ENCODE measurements around the gene SLC14A1.

DNA sequence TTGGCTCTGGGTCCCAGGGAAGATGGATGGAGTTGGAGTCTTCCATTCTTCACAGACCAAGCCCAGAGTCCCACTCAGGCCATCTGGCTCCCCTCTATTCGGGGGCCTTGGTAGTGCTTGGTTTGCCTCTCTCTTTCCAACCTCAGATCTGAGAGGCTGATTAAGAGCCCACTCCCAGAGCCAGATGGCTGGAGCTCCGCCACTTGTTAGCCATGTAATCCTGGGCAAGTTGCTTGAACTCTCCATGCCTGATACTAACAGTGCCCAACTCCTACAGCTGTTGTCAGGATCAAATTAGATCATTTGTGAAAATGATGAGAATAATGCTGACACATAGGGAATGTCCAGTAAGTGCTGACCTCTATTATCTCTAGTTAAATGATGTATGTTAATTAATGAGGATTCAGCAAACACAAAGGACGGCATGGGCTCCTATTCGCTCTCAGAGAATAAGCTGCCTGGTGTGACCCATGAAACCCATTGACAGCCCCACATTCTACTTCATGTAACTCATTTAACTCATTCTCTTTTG, 46.6 kb upstream of the SLC14A1 start:
- no peak for TF ChIP-seq RFXAP (CRISPR knock-in tag; IDR thresholded peaks at IDR 0.05; ENCODE audit: borderline replicate concordance)
- no peak for TF ChIP-seq SMC3 (IDR thresholded peaks at IDR 0.05; ENCODE audit: low read length)
- no peak for TF ChIP-seq FIP1L1 (IDR thresholded peaks at IDR 0.05; ENCODE audit: borderline replicate concordance, insufficient read depth, low read depth, low read length)
- TF ChIP-seq, protein P1, sequence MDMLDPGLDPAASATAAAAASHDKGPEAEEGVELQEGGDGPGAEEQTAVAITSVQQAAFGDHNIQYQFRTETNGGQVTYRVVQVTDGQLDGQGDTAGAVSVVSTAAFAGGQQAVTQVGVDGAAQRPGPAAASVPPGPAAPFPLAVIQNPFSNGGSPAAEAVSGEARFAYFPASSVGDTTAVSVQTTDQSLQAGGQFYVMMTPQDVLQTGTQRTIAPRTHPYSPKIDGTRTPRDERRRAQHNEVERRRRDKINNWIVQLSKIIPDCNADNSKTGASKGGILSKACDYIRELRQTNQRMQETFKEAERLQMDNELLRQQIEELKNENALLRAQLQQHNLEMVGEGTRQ (IDR thresholded peaks at IDR 0.05; ENCODE audit: low read depth, low read length), result no peak
- TF ChIP-seq, protein P1 (CRISPR knock-in tag; IDR thresholded peaks at IDR 0.05; ENCODE audit: borderline replicate concordance), result no peak
- no peak for TF ChIP-seq TCF12 (IDR thresholded peaks at IDR 0.05)
- no peak for TF ChIP-seq TCF12 (CRISPR knock-in tag; IDR thresholded peaks at IDR 0.05)
- TF ChIP-seq NFYB (CRISPR knock-in tag; IDR thresholded peaks at IDR 0.05), result no peak
- TF ChIP-seq, protein P2, sequence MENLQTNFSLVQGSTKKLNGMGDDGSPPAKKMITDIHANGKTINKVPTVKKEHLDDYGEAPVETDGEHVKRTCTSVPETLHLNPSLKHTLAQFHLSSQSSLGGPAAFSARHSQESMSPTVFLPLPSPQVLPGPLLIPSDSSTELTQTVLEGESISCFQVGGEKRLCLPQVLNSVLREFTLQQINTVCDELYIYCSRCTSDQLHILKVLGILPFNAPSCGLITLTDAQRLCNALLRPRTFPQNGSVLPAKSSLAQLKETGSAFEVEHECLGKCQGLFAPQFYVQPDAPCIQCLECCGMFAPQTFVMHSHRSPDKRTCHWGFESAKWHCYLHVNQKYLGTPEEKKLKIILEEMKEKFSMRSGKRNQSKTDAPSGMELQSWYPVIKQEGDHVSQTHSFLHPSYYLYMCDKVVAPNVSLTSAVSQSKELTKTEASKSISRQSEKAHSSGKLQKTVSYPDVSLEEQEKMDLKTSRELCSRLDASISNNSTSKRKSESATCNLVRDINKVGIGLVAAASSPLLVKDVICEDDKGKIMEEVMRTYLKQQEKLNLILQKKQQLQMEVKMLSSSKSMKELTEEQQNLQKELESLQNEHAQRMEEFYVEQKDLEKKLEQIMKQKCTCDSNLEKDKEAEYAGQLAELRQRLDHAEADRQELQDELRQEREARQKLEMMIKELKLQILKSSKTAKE (CRISPR knock-in tag; IDR thresholded peaks at IDR 0.05; ENCODE audit: borderline replicate concordance), result no peak
- TF ChIP-seq ZNF180 (CRISPR knock-in tag; IDR thresholded peaks at IDR 0.05; ENCODE audit: borderline replicate concordance, low read depth), result no peak
- no peak for TF ChIP-seq MXD4 (CRISPR knock-in tag; IDR thresholded peaks at IDR 0.05)
- TF ChIP-seq, protein P3, sequence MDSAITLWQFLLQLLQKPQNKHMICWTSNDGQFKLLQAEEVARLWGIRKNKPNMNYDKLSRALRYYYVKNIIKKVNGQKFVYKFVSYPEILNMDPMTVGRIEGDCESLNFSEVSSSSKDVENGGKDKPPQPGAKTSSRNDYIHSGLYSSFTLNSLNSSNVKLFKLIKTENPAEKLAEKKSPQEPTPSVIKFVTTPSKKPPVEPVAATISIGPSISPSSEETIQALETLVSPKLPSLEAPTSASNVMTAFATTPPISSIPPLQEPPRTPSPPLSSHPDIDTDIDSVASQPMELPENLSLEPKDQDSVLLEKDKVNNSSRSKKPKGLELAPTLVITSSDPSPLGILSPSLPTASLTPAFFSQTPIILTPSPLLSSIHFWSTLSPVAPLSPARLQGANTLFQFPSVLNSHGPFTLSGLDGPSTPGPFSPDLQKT (CRISPR knock-in tag; IDR thresholded peaks at IDR 0.05; ENCODE audit: borderline replicate concordance), result no peak
- no peak for TF ChIP-seq MYNN (CRISPR knock-in tag; IDR thresholded peaks at IDR 0.05; ENCODE audit: low read depth)
- TF ChIP-seq ZNF274 (CRISPR knock-in tag; IDR thresholded peaks at IDR 0.05), result no peak

Measured in HepG2 (cell line).